Activated B cell treated with CpG ODN at 0.5 μM for 24 hours (primary cell): ENCODE data around the gene ADGRG1. TPM values are rescaled to one million over a fixed set of nuclear protein-coding genes. Genes with fewer than 3 reads are reported as not detected.
"Not testable (repeated sequence)": the region's sequence is repeated elsewhere in the genome, so short reads cannot be mapped to it uniquely, and the experiment has no call there.

ENCODE experiments used
- ATAC-seq: fragments of 200-7000 bp; cut with Tn5 transposase; one replicate; pipeline ENCODE4 v1.10.0; 2021; ENCODE audit warnings: low read depth, mild to moderate bottlenecking, moderate library complexity
- CTCF ChIA-PET: fragments of 350-600 bp; sonication (Branson Sonifier 250); formaldehyde crosslinking; loops from one replicate; lab custom pipeline; 2021; ENCODE audit warnings: antibody characterized with exemption; lab: Charles Lee
- POLR2A ChIA-PET: fragments of 350-600 bp; sonication (Branson Sonifier 250); formaldehyde crosslinking; loops from one replicate; lab custom pipeline; 2021; ENCODE audit warnings: antibody characterized with exemption; lab: Charles Lee
- DNase-seq: peaks from one replicate; pipeline ENCODE4 v3.0.0; 2022
- H3K27ac Mint-ChIP-seq: one replicate; pipeline ENCODE4 v1.8.0; 2020; ENCODE audit warnings: mixed read lengths
- H3K27me3 Mint-ChIP-seq: one replicate; pipeline ENCODE4 v1.8.0; 2021; ENCODE audit warnings: mixed read lengths
- H3K36me3 Mint-ChIP-seq: one replicate; pipeline ENCODE4 v1.8.0; 2021; ENCODE audit warnings: low read depth, mixed read lengths
- H3K4me1 Mint-ChIP-seq: one replicate; pipeline ENCODE4 v1.8.0; 2021; ENCODE audit warnings: mixed read lengths
- H3K4me3 Mint-ChIP-seq: one replicate; pipeline ENCODE4 v1.8.0; 2020; ENCODE audit warnings: mild to moderate bottlenecking, mixed read lengths
- H3K9me3 Mint-ChIP-seq: one replicate; pipeline ENCODE4 v1.8.0; 2020; ENCODE audit warnings: mixed read lengths
- CTCF ChIP-seq: fragments of 200-600 bp; IDR thresholded peaks from one replicate; pipeline ENCODE4 v1.8.0; 2022; ENCODE audit warnings: antibody characterized with exemption, mild to moderate bottlenecking
- intact Hi-C: fragments of 100-400 bp; cut with micrococcal nuclease; formaldehyde crosslinking; loops from one replicate; pipeline ENCODE4 v1.15.1; 2024
- total RNA-seq: library from RNA; stranded (reverse); gene quantifications from 2 replicates; pipeline ENCODE4 v1.2.3, GENCODE V29; 2022

The ADGRG1 gene
- total RNA-seq, 1 donor from 2014 or later: 0.13 TPM

GRCh38 chr16:57668630-57669475 is 40.4 kb downstream of the ADGRG1 start:
- ATAC-seq: no peak
- intact Hi-C loops: no loop called here
- H3K4me1 Mint-ChIP-seq: no peaks in the 10 kb centered on the region
- H3K4me3 Mint-ChIP-seq: no peak overlapping the region
- POLR2A ChIA-PET: no interaction called here
- H3K27me3 Mint-ChIP-seq: peaks cover 12% of the 10 kb centered on the region
- CTCF ChIA-PET: no interaction called here
- no peak overlapping the region for H3K27ac Mint-ChIP-seq
- no peak for DNase-seq
- no peak for TF ChIP-seq CTCF
- no peaks in the 10 kb centered on the region for H3K9me3 Mint-ChIP-seq
- H3K36me3 Mint-ChIP-seq: no peaks in the 10 kb centered on the region

GRCh38 chr16:57669476-57670162 is 41.2 kb downstream of the ADGRG1 start:
- ATAC-seq: no peak
- POLR2A ChIA-PET: interaction anchor here (0.6 kb wide), 1 partner anchor 21 kb away, joined by 14 read pairs; no protein-coding TSS in a partner anchor
- H3K27me3 Mint-ChIP-seq: peaks cover 12% of the 10 kb centered on the region
- H3K4me1 Mint-ChIP-seq: no peaks in the 10 kb centered on the region
- no peak overlapping the region for H3K27ac Mint-ChIP-seq
- no peaks in the 10 kb centered on the region for H3K36me3 Mint-ChIP-seq
- H3K9me3 Mint-ChIP-seq: no peaks in the 10 kb centered on the region
- CTCF ChIA-PET: no interaction called here
- intact Hi-C loops: no loop called here
- H3K4me3 Mint-ChIP-seq: no peak overlapping the region
- no peak for TF ChIP-seq CTCF
- no peak for DNase-seq

GRCh38 chr16:57670196-57670595 is 41.8 kb downstream of the ADGRG1 start:
- Mint-ChIP-seq H3K4me1 (no peaks in the 10 kb centered on the region), H3K36me3 (no peaks in the 10 kb centered on the region), H3K27me3 (peaks cover 12% of the 10 kb centered on the region), H3K27ac (no peak overlapping the region), H3K9me3 (no peaks in the 10 kb centered on the region), H3K4me3 (no peak overlapping the region)
- no peak for ATAC-seq
- no peak for DNase-seq
- ChIA-PET POLR2A (no interaction called here), CTCF (no interaction called here)
- no peak for TF ChIP-seq CTCF
- intact Hi-C loops: no loop called here

- intact Hi-C loops, H3K4me3 Mint-ChIP-seq, POLR2A ChIA-PET, CTCF ChIA-PET, H3K9me3 Mint-ChIP-seq, DNase-seq, ATAC-seq, H3K27ac Mint-ChIP-seq, H3K36me3 Mint-ChIP-seq, H3K4me1 Mint-ChIP-seq: not testable (repeated sequence)
- H3K27me3 Mint-ChIP-seq: peaks cover 12% of the 10 kb centered on the region
Observed at GRCh38 chr16:57671451-57671850, 43.0 kb downstream of the ADGRG1 start.

- no peak for ATAC-seq
- Mint-ChIP-seq H3K27ac (no peak overlapping the region), H3K4me1 (no peaks in the 10 kb centered on the region), H3K36me3 (no peaks in the 10 kb centered on the region), H3K9me3 (no peaks in the 10 kb centered on the region), H3K4me3 (no peak overlapping the region), H3K27me3 (peaks cover 12% of the 10 kb centered on the region)
- no peak for DNase-seq
- intact Hi-C loops: no loop called here
- no peak for TF ChIP-seq CTCF
- POLR2A ChIA-PET: no interaction called here
- CTCF ChIA-PET: no interaction called here
Observed at GRCh38 chr16:57672416-57672815, 44.0 kb downstream of the ADGRG1 start.
